Measurements from ENCODE around the gene GRK7. TPM values are rescaled to one million over a fixed set of nuclear protein-coding genes. Genes with fewer than 3 reads are reported as not detected.
"Not testable (repeated sequence)": the region's sequence is repeated elsewhere in the genome, so short reads cannot be mapped to it uniquely, and the experiment has no call there.

GRK7 gene
- total and polyA plus RNA-seq, 8 donors = 0.05 TPM; not detected in 7

DNA sequence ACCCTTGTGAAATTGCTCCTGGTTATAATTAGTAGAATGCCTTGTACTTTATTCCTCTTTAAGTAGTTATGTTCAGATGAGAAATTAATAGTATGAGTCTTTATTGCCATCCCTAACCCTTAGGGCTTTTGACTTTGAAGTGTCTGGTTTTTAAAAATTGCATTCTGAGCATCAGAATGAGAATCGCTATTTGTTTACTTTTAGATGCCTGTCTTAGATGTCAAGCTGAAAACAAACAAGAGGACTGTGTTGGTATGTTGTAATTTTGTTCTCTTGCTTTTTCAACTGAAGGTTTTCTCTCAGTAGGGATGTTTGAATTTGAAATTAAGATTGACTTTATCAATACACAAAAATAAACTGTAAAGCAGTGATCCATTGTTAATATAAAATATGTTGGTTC lies 19.9 kb upstream of the GRK7 start:
- ATAC-seq = no peak
- Histone ChIP-seq H3K27ac (no peak overlapping the region), H3K27me3 (no peaks in the 10 kb centered on the region), H3K4me1 (peaks cover 4 to 37% (median 31%) of the 10 kb centered on the region in 3 donors), H3K4me3 (no peak overlapping the region), H3K9me3 (no peaks in the 10 kb centered on the region), H3K36me3 (peaks cover 0 to 34% (median 19%) of the 10 kb centered on the region in 3 donors)
- TF ChIP-seq, protein P1, sequence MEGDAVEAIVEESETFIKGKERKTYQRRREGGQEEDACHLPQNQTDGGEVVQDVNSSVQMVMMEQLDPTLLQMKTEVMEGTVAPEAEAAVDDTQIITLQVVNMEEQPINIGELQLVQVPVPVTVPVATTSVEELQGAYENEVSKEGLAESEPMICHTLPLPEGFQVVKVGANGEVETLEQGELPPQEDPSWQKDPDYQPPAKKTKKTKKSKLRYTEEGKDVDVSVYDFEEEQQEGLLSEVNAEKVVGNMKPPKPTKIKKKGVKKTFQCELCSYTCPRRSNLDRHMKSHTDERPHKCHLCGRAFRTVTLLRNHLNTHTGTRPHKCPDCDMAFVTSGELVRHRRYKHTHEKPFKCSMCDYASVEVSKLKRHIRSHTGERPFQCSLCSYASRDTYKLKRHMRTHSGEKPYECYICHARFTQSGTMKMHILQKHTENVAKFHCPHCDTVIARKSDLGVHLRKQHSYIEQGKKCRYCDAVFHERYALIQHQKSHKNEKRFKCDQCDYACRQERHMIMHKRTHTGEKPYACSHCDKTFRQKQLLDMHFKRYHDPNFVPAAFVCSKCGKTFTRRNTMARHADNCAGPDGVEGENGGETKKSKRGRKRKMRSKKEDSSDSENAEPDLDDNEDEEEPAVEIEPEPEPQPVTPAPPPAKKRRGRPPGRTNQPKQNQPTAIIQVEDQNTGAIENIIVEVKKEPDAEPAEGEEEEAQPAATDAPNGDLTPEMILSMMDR (IDR thresholded peaks at IDR 0.05) = no peak
- intact Hi-C loops (cut with DNase I) = no loop called here
- FAIRE-seq = no peak
- 11% methylated on average over 1 of the region's 1 CpG for WGBS, 2 donors
- no peak for DNase-seq

DNA sequence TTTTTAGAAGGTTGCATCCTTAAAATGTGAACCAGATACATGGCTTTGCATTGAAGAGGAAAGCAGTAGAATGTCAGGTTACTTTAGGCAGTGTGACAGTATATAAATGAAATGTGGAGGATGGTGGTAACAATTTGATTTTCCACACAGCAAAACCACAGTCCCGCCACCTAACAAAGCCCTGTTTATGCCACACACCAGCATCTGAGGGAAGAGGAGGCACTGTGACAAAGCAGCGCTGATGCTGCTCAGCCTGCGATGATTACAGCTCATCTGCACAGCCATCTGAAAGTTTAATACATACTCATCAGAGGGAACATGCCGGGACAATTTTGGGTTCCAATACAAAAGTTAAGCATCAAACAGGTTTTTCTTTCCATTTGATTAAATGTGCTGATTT lies 16.2 kb upstream of the GRK7 start:
- TF ChIP-seq, protein P1 (IDR thresholded peaks at IDR 0.05) = no peak
- ATAC-seq = no peak
- H3K9me3 ChIP-seq = no peaks in the 10 kb centered on the region
- no peak overlapping the region for H3K4me3 ChIP-seq
- no peaks in the 10 kb centered on the region for H3K27me3 ChIP-seq
- H3K27ac ChIP-seq = no peak overlapping the region
- intact Hi-C loops (cut with DNase I) = no loop called here
- FAIRE-seq = no peak
- DNase-seq = no peak
- H3K4me1 ChIP-seq = peaks cover 0 to 14% (median 8%) of the 10 kb centered on the region in 3 donors
- WGBS, 2 donors = 94 to 96% methylated on average over 4 of the region's 4 CpGs
- H3K36me3 ChIP-seq = peaks cover 0 to 40% (median 19%) of the 10 kb centered on the region in 3 donors

DNA sequence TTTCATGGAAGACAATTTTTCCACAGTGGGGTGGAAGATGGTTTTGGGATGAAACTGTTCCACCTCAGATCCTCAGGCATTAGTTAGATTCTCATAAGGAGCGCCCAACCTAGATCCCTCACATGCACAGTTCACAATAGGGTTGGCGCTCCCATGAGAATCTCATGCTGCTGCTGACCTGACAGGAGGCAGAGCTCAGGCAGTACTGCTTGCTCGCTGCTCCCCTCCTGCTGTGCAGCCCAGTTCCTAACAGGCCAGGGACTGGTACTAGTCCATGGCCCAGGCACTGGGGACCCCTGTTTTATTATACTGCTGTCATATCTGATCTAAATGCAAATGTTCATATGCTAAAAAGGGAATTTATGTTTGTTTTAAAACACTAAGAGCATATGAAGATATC lies 9.8 kb upstream of the GRK7 start:
- no peaks in the 10 kb centered on the region for H3K27me3 ChIP-seq
- ATAC-seq (no peak), FAIRE-seq (no peak), DNase-seq (no peak)
- H3K27ac ChIP-seq = no peak overlapping the region
- no peaks in the 10 kb centered on the region for H3K9me3 ChIP-seq
- 93 to 99% methylated on average over 3 of the region's 3 CpGs for WGBS, 2 donors
- peaks cover 0 to 7% (median 0%) of the 10 kb centered on the region in 3 donors for H3K36me3 ChIP-seq
- H3K4me3 ChIP-seq = no peak overlapping the region
- intact Hi-C loops (cut with DNase I) = no loop called here
- TF ChIP-seq, protein P1 (IDR thresholded peaks at IDR 0.05) = no peak
- no peaks in the 10 kb centered on the region for H3K4me1 ChIP-seq

DNA sequence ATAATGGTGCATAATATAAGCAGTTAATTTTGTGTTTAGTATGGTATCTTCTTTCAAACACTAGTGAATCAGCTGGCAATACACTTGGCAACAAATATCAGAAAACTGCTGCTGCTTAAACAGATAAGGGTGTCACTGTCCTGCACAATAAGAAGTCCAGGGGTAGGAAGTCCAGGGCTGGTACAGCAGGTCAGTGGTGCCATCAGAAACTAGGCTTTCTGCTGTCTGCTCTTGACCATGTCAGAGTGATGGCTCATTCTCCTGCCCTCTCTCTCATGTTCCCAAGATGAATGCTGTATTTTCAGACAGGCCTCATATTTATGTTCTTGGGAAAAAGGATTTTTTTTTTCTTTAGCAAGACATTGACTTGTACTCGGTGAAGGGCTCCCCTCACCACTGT lies 9.2 kb upstream of the GRK7 start:
- no peak for DNase-seq
- Histone ChIP-seq H3K9me3 (no peaks in the 10 kb centered on the region), H3K36me3 (peaks cover 0 to 7% (median 0%) of the 10 kb centered on the region in 3 donors), H3K4me3 (no peak overlapping the region), H3K27me3 (no peaks in the 10 kb centered on the region), H3K4me1 (no peaks in the 10 kb centered on the region), H3K27ac (no peak overlapping the region)
- intact Hi-C loops (cut with DNase I) = no loop called here
- no peak for FAIRE-seq
- TF ChIP-seq, protein P1 (IDR thresholded peaks at IDR 0.05) = no peak
- no peak for ATAC-seq
- 60 to 90% methylated on average over 1 of the region's 1 CpG for WGBS, 2 donors

GRCh38 chr3:141762552-141762951 lies 656 bp upstream of the GRK7 start:
- H3K27me3 ChIP-seq; H3K27ac ChIP-seq; ATAC-seq; H3K9me3 ChIP-seq; FAIRE-seq; H3K4me1 ChIP-seq; H3K4me3 ChIP-seq; H3K36me3 ChIP-seq; intact Hi-C loops (cut with DNase I); DNase-seq: not testable (repeated sequence)
- WGBS, 2 donors = 71 to 89% methylated on average over 10 to 17 of the region's 19 CpGs
